ENCODE data around the gene MANSC1. TPM values are rescaled to one million over a fixed set of nuclear protein-coding genes. Genes with fewer than 3 reads are reported as not detected.
A peak's percentile ranks its signal among the peaks of the same experiment; 100 is the strongest.

The MANSC1 gene
- total RNA-seq (ENCODE audit: low replicate concordance) = 2.1 and 10.9 TPM in 2 replicates

DNA sequence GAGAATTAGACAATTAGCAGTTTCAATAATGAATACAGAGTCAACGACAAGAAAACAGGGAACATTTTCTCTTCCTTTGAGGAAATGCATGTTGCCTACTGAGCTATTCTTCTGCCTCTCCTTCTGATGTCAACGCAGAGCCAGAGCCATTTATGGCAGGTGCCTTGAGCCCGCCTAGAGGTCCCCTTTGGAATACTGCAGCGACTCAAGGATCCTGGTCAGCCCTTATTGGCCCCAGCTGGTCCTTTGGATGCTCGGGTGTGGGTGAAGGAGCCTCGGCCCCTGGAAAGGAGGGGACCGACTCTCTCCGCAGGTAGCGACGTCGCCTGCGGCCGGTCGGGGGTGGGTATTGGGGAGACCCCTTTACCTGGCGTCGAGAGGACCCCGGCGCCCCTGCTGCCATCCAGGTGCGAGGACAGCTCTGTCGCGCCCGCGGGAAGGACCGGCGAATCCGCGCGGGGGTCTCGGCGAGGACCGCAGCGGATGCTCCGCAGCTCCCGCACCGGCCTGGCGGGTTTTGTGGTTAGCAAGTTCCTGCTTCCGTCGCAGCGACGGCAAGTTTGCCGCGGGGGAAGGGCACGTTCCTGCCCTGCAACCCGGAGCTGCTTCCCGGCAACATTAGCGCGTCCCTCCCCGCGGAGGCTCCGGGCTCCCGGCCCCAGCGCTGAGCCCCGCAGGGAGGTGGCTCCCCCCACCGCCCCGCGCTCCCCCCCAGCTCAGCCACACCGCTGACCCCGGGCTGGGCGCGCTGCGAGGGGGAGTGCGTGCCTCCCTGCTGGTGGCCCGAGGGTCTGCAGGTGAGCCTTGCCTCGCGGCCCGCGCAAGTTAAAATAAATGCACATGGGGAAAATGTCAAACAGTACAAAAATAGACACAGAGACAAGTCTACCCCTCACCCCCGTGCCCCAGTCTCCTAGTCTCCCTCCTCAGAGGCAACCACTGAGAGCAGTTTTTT is at the start of gene MANSC1:
Gene MANSC1, minus strand, starts transcription at position 532 of the 955 bp plus-strand sequence. CDS start 6,928 bp downstream, outside the sequence.
- H3K4me3 ChIP-seq (ENCODE audit: low read depth, low read length) = peak within 1 kb of the TSS; percentile 74
- peak; percentile 34 for DNase-seq (ENCODE audit: low read depth)
- TF ChIP-seq, protein P1, sequence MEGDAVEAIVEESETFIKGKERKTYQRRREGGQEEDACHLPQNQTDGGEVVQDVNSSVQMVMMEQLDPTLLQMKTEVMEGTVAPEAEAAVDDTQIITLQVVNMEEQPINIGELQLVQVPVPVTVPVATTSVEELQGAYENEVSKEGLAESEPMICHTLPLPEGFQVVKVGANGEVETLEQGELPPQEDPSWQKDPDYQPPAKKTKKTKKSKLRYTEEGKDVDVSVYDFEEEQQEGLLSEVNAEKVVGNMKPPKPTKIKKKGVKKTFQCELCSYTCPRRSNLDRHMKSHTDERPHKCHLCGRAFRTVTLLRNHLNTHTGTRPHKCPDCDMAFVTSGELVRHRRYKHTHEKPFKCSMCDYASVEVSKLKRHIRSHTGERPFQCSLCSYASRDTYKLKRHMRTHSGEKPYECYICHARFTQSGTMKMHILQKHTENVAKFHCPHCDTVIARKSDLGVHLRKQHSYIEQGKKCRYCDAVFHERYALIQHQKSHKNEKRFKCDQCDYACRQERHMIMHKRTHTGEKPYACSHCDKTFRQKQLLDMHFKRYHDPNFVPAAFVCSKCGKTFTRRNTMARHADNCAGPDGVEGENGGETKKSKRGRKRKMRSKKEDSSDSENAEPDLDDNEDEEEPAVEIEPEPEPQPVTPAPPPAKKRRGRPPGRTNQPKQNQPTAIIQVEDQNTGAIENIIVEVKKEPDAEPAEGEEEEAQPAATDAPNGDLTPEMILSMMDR (IDR thresholded peaks at IDR 0.05; ENCODE audit: insufficient read depth, low read length) = peak; percentile 56

- no peak for DNase-seq (ENCODE audit: low read depth)
- no peak overlapping the region for H3K4me3 ChIP-seq (ENCODE audit: low read depth, low read length)
- TF ChIP-seq, protein P1 (IDR thresholded peaks at IDR 0.05; ENCODE audit: insufficient read depth, low read length) = no peak
Measured at GRCh38 chr12:12399161-12399560, 49.1 kb upstream of the MANSC1 start.

DNA sequence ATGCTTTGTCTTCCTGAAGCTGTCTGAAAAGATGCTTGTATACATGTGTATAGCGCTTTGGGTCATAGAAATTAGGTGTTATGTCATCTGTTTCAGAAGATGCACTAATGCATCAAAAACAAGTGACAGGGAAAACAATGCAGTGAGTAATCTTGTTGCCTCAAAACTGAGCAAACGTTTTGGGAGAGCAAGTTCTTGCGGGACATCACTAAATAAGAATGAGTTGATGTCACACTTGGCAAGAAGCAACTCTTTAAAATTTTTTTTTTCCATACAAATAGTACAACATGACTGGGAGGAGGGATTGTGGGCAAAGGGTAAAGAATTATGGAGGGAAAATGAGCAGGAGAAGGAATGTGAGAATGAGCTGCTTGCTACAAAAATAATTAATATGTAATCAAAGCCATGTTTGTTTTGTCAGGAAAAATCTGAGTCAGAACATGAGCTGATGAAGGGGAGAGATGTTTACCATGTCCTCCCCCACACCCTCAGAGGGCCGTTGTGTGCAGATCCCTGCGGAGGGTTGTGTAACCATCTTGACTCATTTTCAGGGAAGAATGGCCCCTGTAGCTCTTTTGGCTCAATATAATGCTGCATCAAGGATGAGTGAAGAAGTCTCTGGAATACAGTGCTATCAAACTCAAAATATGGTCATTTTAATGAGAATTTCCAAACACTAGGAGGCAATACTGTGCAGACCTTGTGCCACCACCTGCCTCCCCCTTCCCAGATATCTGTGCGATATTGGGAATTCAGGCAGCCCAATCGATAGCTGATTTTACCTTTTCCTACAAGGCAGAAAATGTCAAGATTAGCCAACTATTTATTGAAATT is 48.2 kb upstream of the MANSC1 start:
- DNase-seq (ENCODE audit: low read depth) = peak; percentile 95
- TF ChIP-seq, protein P1 (IDR thresholded peaks at IDR 0.05; ENCODE audit: insufficient read depth, low read length) = no peak
- H3K4me3 ChIP-seq (ENCODE audit: low read depth, low read length) = no peak overlapping the region

- DNase-seq (ENCODE audit: low read depth) = no peak
- no peak overlapping the region for H3K4me3 ChIP-seq (ENCODE audit: low read depth, low read length)
- TF ChIP-seq, protein P1 (IDR thresholded peaks at IDR 0.05; ENCODE audit: insufficient read depth, low read length) = no peak
Measured at GRCh38 chr12:12397184-12397583, 47.1 kb upstream of the MANSC1 start.

DNA sequence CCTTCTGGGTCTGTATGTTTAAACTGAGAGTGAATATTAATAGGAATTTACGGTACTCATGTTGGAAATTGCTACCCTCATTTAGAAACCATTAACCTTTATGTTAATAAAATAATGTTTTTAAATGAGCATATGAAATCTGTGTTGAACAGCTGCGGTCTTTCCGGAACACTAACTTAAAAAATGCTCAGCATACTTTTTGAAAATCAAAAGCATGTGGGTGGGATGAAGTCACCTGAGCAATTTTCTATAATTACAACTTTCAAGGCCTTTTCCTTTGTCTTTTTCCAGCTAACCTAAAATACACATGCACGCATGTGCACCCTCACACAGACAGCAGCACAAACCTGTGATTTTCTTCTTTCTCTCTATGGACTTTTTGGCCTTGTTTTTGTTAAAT is 46.7 kb upstream of the MANSC1 start:
- TF ChIP-seq, protein P1 (IDR thresholded peaks at IDR 0.05; ENCODE audit: insufficient read depth, low read length) = no peak
- DNase-seq (ENCODE audit: low read depth) = no peak
- no peak overlapping the region for H3K4me3 ChIP-seq (ENCODE audit: low read depth, low read length)

DNA sequence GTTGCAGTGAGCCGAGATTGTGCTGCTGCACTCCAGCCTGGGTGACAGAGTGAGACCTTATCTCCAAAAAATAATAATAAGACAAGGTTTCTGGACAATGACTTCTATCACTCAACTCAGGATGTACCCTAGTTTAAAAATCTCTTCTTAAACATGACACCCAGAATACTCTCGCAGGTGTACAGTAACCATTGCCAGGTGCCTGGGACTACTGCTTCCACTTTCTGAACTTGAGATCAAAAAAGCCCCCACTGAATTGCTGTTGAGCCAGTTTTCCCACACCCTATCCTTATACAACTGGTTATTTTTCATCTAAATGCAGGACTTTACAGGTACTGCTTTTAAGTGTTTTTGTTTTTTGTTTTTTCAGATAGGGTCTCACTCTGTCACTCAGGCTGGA is 43.1 kb upstream of the MANSC1 start:
- TF ChIP-seq, protein P1 (IDR thresholded peaks at IDR 0.05; ENCODE audit: insufficient read depth, low read length) = no peak
- H3K4me3 ChIP-seq (ENCODE audit: low read depth, low read length) = no peak overlapping the region
- DNase-seq (ENCODE audit: low read depth) = no peak
